GM21360 (cell line): ENCODE data around the gene PHLDB3.
"Not testable (repeated sequence)": the region's sequence is repeated elsewhere in the genome, so short reads cannot be mapped to it uniquely, and the experiment has no call there.

Experiments used
- ATAC-seq: cut with Tn5 transposase; IDR thresholded peaks from one replicate; pipeline ENCODE4 v1.9.1; 2021; ENCODE audit warnings: mild to moderate bottlenecking, moderate library complexity; ENCODE audit not compliant: unreplicated experiment

The PHLDB3 gene

GRCh38 chr19:43527860-43528622 lies 23.5 kb upstream of the PHLDB3 start:
- no peak for ATAC-seq

- ATAC-seq, result no peak
Measured at GRCh38 chr19:43526884-43527859, 22.6 kb upstream of the PHLDB3 start, which contains the start of gene ETHE1. Gene ETHE1 (minus strand): TSS chr19:43527201. CDS start chr19:43527177, 24 bp downstream.

GRCh38 chr19:43525836-43526771 lies 21.6 kb upstream of the PHLDB3 start:
- no peak for ATAC-seq

GRCh38 chr19:43524922-43525835 lies 20.6 kb upstream of the PHLDB3 start:
- peak; percentile 41 for ATAC-seq

- ATAC-seq, result not testable (repeated sequence)
Measured at GRCh38 chr19:43523696-43524095, 19.1 kb upstream of the PHLDB3 start.

- ATAC-seq, result no peak
Measured at GRCh38 chr19:43522929-43523328, 18.4 kb upstream of the PHLDB3 start.

GRCh38 chr19:43519436-43520088 lies 15.0 kb upstream of the PHLDB3 start:
- ATAC-seq, result no peak

GRCh38 chr19:43518051-43518450 lies 13.5 kb upstream of the PHLDB3 start:
- ATAC-seq, result no peak

- not testable (repeated sequence) for ATAC-seq
Measured at GRCh38 chr19:43512399-43512798, 7.9 kb upstream of the PHLDB3 start.

GRCh38 chr19:43511324-43511723 lies 6.8 kb upstream of the PHLDB3 start:
- no peak for ATAC-seq

- no peak for ATAC-seq
Measured at GRCh38 chr19:43510713-43511112, 6.2 kb upstream of the PHLDB3 start.

- ATAC-seq, result no peak
Measured at GRCh38 chr19:43507880-43508279, 3.3 kb upstream of the PHLDB3 start.

- no peak for ATAC-seq
Measured at GRCh38 chr19:43506629-43507028, 2.1 kb upstream of the PHLDB3 start.

GRCh38 chr19:43505941-43506340 lies 1.4 kb upstream of the PHLDB3 start:
- no peak for ATAC-seq

GRCh38 chr19:43505186-43505456 lies 575 bp upstream of the PHLDB3 start:
- ATAC-seq, result no peak

GRCh38 chr19:43503501-43504425 lies 783 bp downstream of the PHLDB3 start:
- peak; percentile 88 for ATAC-seq

- no peak for ATAC-seq
Measured at GRCh38 chr19:43502419-43502976, 2.0 kb downstream of the PHLDB3 start.
